AG09309 (cell line): ENCODE results near the gene ANKRD10.

Source experiments
- DNase-seq: peaks from one replicate; pipeline ENCODE4 v3.0.0-alpha.2; 2010; ENCODE audit warnings: low read depth
- H3K4me3 ChIP-seq: 2 replicates; pipeline ENCODE4 v1.5.1; 2011; ENCODE audit warnings: mild to moderate bottlenecking, low read depth, low read length, moderate library complexity; ENCODE audit not compliant: control insufficient read depth
- CTCF ChIP-seq: IDR thresholded peaks from 2 replicates; pipeline ENCODE4 v1.5.1; 2011; ENCODE audit warnings: mild to moderate bottlenecking, low read depth, low read length, inconsistent platforms; ENCODE audit not compliant: insufficient read depth, control insufficient read depth; ENCODE audit errors: missing control alignments

ANKRD10 gene

GRCh38 chr13:110890279-110891165 lies 24.3 kb downstream of the ANKRD10 start:
- no peak for TF ChIP-seq CTCF
- no peak overlapping the region for H3K4me3 ChIP-seq
- no peak for DNase-seq

GRCh38 chr13:110888390-110888789 lies 26.5 kb downstream of the ANKRD10 start:
- no peak for DNase-seq
- H3K4me3 ChIP-seq = no peak overlapping the region
- TF ChIP-seq CTCF = no peak

DNA sequence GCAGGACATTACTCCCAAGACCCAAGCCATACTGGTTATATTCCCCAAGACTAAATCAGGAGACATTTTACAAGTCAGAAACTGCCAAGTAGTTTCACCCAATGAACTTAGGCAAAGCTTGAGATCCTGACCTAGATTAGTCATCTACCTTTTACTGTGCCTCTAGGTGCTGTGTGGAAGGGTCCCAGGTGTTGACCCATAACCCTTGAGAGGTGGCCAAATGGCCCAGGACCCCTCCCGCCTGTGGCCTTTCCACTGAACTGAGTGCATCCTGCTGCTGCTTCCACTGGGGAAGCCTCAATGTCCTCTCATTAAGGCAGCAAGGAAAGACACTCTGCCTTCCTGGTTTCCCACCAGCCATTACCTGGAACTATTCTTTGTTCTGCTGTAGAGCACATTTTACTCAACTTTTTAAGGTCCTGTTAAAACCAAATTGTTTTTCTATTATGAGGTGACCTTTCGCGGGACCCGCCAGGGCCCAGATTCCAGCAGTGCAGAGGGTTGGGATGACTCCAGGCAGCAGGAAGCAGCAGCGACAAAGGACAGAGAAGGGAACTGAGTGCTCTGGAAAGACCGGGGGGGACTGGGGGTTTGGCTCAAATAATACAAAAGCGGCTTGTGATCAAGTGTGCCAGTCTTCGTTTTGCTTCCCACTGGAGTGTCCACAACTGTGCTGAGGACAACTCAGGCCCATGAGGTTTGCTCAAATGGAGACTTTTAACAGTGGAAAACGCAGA lies 27.1 kb downstream of the ANKRD10 start:
- no peak for DNase-seq
- no peak for TF ChIP-seq CTCF
- no peak overlapping the region for H3K4me3 ChIP-seq

GRCh38 chr13:110886870-110887596 lies 27.8 kb downstream of the ANKRD10 start:
- TF ChIP-seq CTCF = no peak
- DNase-seq = no peak
- H3K4me3 ChIP-seq = no peak overlapping the region

DNA sequence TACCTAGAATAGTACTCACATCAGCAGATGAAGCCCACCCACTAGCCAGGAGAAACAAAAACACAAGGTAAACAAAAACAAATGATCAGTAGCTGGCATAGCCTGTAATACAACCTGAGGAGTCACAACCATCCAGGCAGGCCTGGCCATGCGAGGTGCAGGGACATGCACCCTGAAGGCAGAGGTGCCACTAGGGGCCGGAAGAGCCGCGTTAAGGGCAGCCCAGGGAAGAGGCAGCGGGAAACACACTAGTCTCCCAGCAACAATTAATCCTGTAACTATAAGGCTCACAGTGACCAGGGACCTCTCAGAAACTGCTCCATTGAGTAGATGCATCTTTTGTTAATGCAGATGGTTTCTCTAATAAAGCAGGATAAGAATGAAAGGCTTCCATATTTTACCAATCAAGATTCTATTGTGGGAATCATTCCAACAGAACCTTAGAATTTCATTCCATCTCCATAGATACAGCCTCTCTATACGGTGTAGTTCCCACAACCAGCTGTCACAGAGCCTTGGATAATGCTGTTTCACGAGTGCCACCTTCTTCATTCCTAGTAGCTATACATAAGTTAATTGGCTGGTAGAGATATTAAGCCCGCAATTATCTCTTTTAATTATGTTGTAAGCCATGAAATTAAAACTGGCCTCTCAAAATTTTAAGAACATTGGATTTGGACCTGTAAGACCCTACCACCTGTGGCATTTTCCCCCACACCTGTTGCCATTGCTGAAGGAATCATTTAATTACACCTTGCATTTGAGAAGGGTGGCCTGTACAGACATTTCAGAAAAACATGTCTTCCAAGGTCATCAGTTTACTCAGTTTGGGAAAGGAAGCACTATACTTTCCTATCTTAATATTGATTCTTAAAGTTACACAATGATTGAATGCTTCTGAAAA lies 28.7 kb downstream of the ANKRD10 start:
- H3K4me3 ChIP-seq = no peak overlapping the region
- TF ChIP-seq CTCF = no peak
- no peak for DNase-seq
